GM11168 (cell line): ENCODE results near the gene SERGEF.

Source experiments
- in situ Hi-C: fragments of 300-500 bp; cut with MboI; formaldehyde crosslinking; loops from one replicate; pipeline ENCODE4 v1.12.0; 2022; ENCODE audit warnings: low sequenced_read_pairs; ENCODE audit not compliant: unreplicated experiment

SERGEF gene

DNA sequence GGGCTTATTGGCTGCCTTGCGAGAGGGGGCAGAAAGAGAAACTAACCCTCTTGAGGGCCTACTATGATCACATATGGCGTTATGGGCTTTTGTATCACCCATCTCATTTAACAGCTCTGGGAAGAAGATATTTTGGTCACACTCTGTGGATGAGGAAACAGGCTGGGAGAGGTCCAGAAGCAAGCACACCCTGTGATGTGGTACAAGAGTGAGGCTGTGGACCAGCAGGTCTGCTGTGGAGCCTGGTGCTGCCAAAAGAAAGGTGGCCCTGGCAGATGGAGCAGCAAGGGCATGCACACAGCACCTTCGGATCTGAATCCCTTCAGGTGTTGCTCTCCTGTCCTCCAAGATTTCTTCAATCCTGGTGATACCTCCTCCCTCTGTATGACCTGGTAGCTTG lies 214.1 kb downstream of the SERGEF start:
- in situ Hi-C loops: no loop called here

DNA sequence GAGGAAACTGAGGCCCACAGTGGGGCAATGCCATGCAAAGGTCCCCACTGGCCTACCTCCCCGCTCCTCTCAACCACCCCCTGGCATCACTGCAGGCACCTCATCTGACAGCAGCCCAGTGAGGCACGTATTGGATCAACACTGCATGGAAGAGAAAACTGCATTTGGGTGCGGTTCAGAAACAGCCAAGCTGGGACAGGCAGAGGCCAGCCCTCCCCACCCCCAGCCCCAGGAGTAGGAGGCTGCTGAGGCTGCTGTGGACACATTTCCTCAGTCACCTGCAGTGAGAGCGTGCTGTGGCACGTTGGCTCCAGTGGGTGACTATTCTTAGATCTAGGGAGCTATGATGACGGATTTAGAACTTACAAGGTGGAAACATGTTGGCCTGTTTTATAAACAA lies 214.6 kb downstream of the SERGEF start:
- in situ Hi-C loops: no loop called here

DNA sequence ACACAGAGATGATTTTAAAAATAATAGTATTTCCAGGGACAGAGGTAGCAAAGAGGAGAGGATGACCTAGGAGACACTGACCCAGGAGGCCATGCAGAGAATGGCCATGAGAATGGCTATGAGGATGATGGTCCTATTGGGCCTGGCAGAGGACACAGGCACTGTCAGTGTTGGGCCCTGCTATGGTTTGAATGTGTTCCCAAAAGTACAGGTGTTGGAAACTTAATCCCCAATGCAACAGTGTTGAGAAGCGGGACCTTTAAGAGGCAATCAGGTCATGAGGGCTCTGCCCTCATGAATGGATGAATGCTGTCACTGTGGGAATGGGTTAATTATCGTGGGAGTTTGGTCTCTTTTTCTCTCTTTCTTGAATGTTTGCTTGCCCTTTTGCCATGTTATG lies 216.7 kb downstream of the SERGEF start:
- in situ Hi-C loops: no loop called here

DNA sequence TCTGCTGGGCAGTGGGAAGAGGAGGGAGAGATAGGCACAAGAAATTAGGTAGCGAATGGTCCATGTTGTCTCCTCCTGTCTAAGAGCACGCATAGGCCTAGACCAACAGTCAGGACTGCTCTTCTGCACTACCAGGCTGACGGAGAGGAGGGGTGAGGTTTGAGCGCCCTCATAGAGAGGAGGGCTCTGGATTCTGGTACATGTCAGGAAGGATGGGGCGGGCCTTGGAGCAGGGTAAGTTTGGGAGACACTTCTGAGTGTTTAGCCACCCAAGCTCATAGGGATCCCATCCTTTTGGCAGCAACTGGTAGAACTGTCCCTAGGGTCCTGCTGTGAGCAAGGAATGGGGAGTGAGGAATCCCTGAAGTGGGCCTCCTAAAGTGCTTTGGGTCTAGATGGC lies 217.9 kb downstream of the SERGEF start:
- in situ Hi-C loops: no loop called here

DNA sequence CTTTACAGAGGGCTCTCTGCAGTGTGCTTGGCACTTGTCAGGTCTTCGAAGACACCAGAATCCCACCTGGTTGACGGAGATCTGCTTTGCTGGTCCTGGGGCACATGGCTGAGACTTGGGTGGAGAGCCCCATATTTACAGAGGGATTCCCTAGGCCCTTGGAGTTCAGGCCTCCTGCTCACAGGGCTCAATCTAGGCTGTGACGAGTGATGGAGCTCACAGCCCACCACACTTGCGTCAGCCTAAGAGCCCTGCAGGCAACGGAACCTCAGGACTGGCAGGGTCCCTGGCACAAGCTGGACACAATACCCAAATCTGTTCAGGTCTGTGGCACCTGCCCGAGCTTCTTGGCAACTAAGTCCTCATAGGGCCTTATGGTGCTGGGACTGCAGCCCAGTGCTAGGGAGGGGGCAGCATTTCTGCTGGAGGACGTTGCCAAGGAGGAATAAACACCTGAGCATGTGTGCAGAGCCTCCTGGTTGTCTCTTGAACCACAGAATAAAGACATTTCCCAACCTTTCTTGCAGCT lies 219.1 kb downstream of the SERGEF start:
- in situ Hi-C loops: no loop called here

DNA sequence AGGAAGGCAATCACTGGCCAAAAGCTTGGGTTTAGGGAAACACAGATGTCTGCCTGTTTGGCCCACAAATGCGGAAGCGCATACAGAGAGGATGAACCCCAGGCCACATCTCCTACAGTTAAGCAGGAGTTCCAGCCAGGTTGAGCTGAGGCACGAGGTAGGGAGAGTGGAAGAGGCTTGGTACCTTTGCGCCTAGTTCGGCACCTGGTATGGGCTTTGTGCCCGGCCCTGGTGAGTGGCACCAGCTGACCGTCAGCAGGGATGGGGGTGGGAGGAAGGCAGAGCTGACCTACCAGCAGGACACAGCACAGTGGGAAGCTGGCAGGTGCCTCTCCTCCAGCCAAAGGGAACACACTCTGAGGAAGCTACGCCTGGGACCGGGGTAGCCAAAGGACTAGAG lies 220.7 kb downstream of the SERGEF start:
- in situ Hi-C loops: no loop called here

DNA sequence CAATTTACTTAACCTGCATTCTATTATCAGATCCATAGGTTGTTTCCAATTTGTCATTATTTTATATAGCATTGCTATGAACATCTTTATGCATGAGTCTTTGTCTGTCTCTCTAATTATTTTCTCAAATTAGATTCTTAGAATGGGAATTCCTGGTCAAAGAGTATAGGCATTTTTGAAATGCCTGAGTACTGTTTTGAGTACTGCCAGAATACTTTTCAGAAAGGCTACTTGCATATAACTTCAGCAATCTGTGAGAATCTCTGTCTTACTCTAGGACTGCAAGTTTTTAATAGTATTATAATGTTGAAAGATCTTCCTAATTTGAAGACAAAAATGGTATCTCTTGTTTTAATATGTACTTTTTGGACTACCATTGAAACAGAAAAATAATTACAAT lies 221.7 kb downstream of the SERGEF start:
- in situ Hi-C loops: no loop called here

DNA sequence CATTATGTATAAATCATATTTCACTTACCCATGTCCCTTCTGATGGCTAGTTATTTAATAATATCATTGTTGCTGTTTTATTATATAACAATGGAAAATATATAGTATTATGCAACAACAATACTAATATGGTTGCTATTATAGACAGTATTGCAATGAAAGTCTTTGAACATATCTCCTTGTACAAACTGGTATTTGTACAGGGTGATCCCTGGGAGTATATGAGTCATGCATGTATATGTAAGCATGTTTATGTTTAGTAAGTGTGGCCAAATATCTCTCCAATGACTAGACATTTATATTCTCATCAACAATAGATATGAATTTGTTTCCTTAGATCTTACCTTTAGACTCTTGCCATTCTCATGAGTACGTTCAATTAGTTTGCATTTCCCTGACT lies 222.4 kb downstream of the SERGEF start:
- in situ Hi-C loops: no loop called here

DNA sequence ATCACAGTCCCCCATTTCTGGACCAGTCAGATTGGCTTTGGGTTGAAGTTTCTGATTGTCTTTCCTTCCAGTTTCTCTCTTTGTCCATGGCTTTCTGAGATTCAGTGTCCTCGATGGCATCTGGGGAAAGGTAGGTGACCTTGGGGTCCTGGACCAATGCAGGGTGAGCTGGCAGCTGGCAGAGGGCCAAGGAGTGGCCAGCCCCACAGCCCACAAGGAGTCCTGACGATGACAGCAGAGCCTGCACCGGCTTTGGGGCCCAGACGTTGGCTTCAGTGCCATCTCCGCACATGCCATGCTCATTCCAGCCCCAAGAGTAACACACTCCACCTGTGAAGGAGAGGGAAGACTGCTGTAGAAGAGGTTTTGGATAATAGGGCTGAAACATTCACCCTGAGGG lies 224.8 kb downstream of the SERGEF start:
- in situ Hi-C loops: no loop called here

DNA sequence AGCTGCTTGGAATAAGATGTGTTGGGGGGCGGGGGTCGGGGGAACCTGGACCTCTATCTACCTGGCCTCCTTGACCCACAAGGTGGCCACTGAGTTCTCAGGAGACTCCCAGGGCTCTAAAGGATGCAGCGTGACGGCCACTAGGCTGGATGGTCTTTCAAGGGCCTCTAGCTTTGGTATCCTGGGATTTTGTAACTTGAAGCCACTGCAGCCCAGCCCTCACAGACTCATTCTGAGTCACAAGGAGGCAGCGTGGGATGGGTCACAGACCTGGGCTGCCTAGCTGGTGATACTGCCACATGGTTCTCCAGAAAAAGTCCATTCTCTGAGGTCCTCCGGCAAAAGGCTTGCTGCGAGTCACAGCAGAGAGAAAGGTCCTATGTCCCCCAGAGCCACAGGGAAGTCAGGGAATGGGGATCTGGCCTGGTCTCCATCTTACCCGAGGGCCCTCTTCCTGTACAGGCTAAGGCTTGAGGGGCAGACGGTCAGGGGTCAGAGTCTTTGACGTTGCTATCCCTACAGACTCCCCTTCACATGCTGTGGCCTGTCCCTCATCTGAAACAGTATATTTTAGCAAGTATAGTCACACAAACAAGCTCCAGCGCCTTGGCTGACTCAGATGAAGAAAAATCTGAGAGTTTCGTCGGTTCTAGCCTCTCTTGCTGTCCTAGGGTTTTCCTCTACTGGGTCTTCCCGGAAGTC lies 225.9 kb downstream of the SERGEF start:
- in situ Hi-C loops: no loop called here

DNA sequence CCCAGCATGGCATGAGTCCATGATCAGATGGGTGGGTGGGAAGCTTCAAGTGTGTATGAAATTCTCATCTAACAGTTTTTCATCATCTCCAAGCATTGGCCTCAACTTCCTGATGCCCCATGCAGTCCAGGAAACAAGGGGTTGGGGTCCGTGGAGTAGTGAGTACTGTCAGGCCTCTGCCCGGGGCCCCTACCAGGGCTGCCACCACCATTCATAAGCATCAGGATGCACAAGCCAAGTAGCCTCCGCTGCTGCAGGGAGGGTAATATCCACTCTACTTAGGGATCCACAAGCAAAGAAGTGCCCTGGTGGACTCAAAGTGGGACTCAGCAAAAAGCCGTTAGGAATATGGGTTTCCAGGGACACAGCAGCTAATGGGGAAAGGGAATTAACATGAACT lies 229.0 kb downstream of the SERGEF start:
- in situ Hi-C loops: no loop called here

DNA sequence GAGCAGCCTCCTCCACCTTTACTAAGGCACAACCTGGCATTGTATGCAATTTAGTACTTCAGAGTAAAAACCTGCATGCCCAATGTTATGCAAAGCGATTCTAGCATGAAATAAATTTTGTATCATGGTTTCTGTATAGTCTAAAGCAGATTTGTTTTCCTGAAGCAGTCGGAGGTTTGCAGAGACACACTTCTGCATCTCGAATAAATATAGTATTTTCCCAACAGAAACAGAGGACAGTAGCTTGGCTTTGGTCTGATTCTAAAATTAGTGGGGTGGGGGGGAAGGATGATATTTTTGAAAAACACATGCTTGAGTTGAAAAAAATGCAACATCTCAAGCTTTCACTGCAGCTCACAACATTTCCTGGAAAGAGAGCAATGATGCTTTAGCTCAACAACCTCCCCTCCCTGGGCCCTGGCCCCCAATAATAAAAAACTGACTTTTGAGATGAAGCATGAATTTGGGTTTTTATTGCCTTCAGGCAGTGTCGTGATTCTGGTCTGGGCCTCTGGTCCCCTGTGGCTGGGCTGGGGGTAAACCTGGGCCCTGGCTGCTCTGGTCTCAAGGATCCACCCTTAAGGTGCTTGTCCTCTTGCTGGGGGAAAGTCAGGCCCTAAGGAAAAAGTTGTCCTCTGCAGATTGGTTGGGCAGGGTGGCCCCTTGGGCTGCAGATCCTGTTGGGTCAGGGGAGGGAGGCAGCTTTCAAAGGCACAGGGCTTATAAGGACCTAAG lies 230.1 kb downstream of the SERGEF start:
- in situ Hi-C loops: no loop called here

DNA sequence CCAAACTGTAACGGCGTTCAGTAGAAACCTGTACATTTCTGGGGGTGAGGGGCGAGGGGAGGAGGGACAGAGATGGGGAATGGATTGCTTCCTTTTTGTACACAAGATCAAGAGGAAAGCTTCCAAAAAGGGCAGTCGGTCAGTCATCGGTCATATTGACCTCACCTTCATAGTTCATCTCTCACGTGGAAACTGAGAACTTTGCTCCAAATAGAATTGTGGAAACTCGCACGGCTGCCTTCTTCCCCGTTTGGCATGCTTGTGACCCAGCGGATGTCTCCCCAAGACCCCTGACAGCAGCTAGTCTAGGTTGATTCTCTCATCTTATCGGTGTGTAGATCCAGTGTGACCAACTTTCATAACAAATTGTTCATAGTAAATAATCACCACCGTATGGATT lies 230.7 kb downstream of the SERGEF start:
- in situ Hi-C loops: no loop called here

DNA sequence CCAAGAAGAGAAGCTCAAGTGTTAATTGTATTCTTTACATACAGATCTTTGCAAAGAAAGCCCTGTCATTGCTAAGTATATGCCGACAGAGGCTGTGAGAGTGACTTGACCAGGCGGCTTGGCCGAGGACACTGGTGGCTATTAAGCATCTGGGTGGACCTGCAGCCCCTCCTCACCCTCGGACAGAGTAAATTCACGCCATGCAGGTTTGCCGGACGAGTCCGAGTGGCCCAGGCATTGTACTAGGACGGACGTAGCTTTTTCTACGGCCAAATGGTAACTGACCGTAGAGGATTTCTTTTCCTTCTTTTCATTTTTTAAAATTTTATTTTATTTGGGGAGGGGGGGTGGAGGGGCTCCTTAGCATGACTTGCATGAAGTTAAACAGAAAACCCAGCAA lies 231.2 kb downstream of the SERGEF start:
- in situ Hi-C loops: no loop called here

DNA sequence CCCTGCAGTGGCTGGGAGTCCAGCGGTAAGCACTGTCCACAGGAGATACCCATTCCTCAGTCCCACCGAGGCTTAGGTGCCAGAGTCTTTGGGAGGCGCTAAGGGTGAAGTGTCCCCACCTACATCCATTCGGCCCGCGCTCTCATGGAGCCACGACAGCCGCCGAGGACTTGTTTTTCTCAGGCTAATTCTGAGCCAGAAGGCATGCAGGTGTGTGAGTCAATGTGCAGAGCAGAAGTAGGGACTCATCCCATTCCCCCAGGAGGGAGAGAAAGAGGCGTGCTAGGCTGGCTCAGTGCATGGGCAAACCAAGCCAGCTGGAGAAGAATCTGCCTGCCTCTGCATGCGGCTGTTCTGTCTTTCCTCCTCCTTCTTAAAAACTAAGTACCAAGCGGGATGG lies 231.6 kb downstream of the SERGEF start:
- in situ Hi-C loops: no loop called here

DNA sequence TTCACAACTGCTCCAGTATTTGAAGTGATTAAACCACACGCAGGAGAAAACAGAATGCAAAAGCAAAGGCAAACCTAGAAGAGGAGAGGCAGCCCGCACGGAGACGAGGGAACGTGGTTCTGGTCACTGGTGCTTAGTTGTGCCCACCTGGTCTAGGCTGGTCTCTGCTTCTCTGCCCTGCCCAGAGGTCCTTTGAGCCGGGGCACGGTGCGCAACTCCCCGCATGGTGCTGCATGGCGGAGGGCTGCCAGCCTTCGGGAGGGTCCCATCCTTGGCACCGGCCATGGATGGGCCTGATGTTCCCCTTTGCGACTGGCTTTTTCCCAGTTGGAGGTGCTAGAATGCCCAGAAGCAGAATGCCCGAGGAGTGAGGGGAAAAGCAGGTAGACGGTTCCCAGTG lies 232.2 kb downstream of the SERGEF start:
- in situ Hi-C loops: no loop called here

DNA sequence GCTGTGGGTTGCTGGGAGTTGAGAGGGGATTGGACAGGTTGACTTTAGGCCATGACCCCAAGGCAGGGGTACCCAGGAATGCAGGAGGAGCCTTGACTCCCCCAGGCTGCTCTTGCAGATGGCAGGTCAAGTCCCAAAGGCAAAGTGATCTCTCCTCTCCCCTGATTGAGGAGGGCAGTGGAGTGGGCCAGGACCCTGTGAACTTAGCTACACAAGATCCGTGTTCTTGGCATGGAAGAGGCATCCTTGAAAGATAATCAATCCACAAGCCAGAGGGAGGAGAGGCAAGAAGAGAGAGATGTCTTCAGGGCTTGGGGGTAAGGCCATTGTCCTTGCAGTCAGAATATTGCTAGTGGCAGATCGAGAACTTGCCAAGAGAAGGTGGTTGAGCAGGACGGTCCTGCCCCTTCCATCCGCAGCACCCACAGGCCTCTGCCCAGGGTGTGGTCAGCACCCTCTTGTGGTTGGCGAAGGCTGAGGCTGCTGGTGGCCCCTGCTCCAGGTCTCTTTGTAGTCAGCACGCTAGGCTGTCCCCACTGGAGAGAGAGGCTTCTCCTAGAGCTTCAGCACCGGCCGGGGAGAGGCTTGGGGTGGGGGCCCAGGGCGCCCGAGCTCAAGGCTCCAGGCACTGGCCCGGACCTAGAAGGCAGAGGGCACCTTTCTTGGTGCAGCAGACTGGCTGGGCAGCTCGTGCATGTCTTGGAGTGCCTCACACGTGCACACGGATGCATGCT lies 232.8 kb downstream of the SERGEF start:
- in situ Hi-C loops: no loop called here

DNA sequence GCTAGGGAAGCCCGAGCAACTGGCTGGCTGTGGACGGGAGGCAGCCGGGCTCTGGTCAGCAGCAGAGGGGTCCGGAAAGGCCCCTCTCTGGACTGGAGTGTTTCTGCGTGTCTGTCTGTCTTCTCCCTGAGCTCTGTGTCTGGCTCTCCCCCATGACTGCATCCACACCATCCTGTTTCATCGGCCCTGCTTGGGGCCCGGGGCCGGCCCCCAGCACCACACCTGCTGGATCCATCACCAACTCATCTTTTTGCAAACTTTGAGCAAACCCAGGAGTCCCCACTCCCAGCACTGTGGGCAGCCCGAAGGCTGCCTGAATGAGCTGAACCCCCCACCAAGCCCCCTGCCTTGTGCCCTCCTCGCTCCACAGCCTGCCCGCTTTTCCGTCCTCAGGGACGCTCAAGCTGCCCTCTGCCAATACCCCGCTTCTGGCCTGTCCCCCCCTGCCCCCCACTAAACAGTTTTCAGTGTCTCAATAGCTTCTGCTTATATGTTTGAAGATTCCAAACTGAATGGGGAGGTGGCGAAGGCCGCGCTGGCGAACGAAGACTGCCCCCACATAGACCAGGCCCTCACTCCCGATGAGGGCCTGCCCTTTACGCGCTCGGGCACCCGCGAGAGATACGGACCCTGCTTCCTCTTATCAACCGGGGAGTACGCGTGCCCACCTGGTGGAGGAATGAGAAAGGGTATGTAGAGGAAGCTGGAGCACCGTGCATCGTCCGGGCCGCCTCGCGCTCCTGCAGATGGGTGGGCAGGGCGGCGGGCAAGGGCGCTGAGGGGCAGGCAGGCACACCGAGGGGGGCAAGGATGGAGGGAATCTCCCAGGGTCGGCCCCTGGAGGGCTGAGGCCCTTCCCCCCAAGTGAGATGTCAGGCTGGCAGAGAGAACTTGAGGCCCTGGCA lies 233.6 kb downstream of the SERGEF start:
- in situ Hi-C loops: no loop called here

DNA sequence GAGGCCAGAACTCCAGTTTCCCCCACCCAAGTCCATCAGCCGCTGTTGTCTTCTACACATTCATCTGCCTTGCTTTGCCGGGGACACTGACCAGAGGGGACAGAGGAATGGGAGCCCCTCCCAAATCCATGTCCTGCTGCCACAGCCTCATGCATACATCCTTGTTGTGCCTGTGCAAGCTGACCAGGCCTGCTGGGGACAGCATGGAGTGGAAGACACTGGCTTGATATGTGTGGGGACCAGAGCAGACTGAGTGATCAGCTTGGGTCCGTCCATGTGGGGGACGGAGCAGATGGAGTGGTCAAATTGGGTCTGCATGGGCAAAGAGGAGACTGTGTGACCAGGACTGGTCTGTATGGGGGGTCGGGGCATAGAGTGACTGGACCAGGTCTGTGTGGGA lies 234.5 kb downstream of the SERGEF start:
- in situ Hi-C loops: no loop called here

DNA sequence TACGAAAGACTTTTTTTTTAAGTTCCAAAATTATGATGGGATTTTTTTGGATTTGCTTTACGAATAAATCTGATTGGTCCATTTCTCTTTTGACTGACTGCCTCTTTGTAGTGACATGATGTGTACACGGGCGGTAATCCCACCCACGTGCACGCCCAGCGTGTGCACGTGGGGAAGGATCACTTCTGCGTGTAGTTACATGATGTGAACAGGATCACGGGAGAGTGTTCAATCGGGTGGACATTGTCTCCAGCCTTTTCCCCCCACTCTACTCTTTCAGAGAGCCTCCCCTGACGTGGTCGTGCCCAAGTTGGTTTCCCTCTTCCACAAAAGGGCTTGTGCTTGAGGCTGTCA lies 235.1 kb downstream of the SERGEF start:
- in situ Hi-C loops: no loop called here
